ENCODE measurements around the gene PARD3B.

Gene PARD3B

DNA sequence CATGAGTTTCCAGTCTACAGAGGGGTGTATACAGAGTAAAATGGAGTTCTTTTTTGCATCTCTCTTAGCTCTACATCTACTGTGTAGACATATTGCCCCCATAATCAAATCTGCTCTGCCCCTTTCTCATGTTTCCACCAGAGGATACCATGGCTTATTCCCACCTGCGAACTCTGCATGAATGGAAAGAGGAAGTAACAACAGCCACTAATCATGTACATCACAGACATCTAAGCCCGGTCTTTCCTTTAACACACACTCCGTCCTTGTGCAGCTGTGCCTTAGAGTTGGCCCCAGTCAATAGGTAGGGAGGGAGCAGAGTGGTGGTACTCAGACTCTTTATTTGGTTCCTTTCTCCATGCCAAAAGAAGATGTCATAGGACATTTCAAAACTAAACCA, 989.7 kb downstream of the PARD3B start:
- Histone ChIP-seq H3F3A (ENCODE audit: insufficient read depth) (no peaks in the 10 kb centered on the region), H3K9me3 (ENCODE audit: insufficient read depth, low read length) (no peaks in the 10 kb centered on the region), H3K9ac (ENCODE audit: low read length) (no peak overlapping the region), H3K4me3 (ENCODE audit: insufficient read depth, low read length, poor library complexity, severe bottlenecking) (no peak overlapping the region), H3K27me3 (ENCODE audit: low read length) (no peaks in the 10 kb centered on the region), H3K9me2 (replicated peaks; ENCODE audit: insufficient read depth, low read length) (no peaks in the 10 kb centered on the region), H3K79me2 (ENCODE audit: insufficient read depth, low read length) (no peaks in the 10 kb centered on the region), H2AFZ (ENCODE audit: low read depth, low read length, severe bottlenecking) (no peak overlapping the region), H3K27ac (ENCODE audit: low read depth, low read length) (no peak overlapping the region), H3K36me3 (ENCODE audit: low read length) (no peaks in the 10 kb centered on the region), H3K4me2 (ENCODE audit: low read depth, low read length, poor library complexity, severe bottlenecking) (no peak overlapping the region), H4K20me1 (ENCODE audit: low read depth, low read length) (no peaks in the 10 kb centered on the region)
- TF ChIP-seq, protein P1, sequence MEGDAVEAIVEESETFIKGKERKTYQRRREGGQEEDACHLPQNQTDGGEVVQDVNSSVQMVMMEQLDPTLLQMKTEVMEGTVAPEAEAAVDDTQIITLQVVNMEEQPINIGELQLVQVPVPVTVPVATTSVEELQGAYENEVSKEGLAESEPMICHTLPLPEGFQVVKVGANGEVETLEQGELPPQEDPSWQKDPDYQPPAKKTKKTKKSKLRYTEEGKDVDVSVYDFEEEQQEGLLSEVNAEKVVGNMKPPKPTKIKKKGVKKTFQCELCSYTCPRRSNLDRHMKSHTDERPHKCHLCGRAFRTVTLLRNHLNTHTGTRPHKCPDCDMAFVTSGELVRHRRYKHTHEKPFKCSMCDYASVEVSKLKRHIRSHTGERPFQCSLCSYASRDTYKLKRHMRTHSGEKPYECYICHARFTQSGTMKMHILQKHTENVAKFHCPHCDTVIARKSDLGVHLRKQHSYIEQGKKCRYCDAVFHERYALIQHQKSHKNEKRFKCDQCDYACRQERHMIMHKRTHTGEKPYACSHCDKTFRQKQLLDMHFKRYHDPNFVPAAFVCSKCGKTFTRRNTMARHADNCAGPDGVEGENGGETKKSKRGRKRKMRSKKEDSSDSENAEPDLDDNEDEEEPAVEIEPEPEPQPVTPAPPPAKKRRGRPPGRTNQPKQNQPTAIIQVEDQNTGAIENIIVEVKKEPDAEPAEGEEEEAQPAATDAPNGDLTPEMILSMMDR (IDR thresholded peaks at IDR 0.05; ENCODE audit: insufficient read depth, low read length, poor library complexity, severe bottlenecking): no peak
- no peak for TF ChIP-seq EZH2phosphoT487 (conservative IDR thresholded peaks at IDR 0.05; ENCODE audit: low read length)

DNA sequence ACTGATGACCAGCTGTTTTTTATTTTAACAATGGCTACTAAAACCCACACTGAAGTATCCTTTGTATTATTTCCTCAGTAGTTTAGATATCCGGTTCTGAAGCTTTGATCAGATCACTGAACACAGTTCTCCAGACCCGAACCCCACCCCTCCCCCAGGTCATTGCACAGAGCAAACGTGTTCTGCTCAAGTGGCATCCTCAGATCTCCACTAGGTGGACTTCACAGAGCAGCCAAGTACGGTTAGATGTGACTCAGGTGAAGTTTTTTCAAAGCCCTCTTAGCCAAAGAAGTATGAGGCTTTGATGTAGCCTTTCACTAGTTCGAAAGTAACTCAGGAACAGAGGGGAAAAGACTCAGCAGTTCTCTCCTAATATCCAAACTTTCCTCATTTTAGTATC, 994.3 kb downstream of the PARD3B start:
- no peaks in the 10 kb centered on the region for H3K79me2 ChIP-seq (ENCODE audit: insufficient read depth, low read length)
- no peaks in the 10 kb centered on the region for H4K20me1 ChIP-seq (ENCODE audit: low read depth, low read length)
- TF ChIP-seq EZH2phosphoT487 (conservative IDR thresholded peaks at IDR 0.05; ENCODE audit: low read length): no peak
- TF ChIP-seq, protein P1 (IDR thresholded peaks at IDR 0.05; ENCODE audit: insufficient read depth, low read length, poor library complexity, severe bottlenecking): no peak
- H3K9me2 ChIP-seq (replicated peaks; ENCODE audit: insufficient read depth, low read length): no peaks in the 10 kb centered on the region
- no peaks in the 10 kb centered on the region for H3F3A ChIP-seq (ENCODE audit: insufficient read depth)
- no peaks in the 10 kb centered on the region for H3K36me3 ChIP-seq (ENCODE audit: low read length)
- H3K27me3 ChIP-seq (ENCODE audit: low read length): no peaks in the 10 kb centered on the region
- no peaks in the 10 kb centered on the region for H3K9me3 ChIP-seq (ENCODE audit: insufficient read depth, low read length)
- no peak overlapping the region for H3K4me3 ChIP-seq (ENCODE audit: insufficient read depth, low read length, poor library complexity, severe bottlenecking)
- H3K27ac ChIP-seq (ENCODE audit: low read depth, low read length): no peak overlapping the region
- no peak overlapping the region for H3K4me2 ChIP-seq (ENCODE audit: low read depth, low read length, poor library complexity, severe bottlenecking)
- no peak overlapping the region for H3K9ac ChIP-seq (ENCODE audit: low read length)
- no peak overlapping the region for H2AFZ ChIP-seq (ENCODE audit: low read depth, low read length, severe bottlenecking)

DNA sequence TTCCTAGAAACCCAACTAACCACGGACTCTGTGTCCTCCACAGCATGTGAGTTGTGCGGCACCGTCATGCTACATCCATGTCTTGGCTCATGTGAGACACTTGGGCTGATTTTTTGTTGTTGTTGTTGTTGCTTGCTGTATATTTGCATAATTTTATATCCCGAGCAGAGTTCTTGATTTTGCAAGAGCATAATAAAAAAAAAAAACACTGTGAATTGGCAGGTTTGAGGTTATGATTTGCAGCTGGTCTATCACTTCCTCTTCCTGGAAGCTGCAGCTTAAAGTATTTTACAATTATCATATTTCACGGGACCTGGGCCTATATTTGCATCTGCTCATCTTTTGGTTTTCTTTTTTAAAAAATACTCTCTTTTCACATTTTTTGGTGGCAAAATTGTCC, 994.8 kb downstream of the PARD3B start:
- H3K27me3 ChIP-seq (ENCODE audit: low read length): no peaks in the 10 kb centered on the region
- no peaks in the 10 kb centered on the region for H4K20me1 ChIP-seq (ENCODE audit: low read depth, low read length)
- H3K9me2 ChIP-seq (replicated peaks; ENCODE audit: insufficient read depth, low read length): no peaks in the 10 kb centered on the region
- no peak overlapping the region for H2AFZ ChIP-seq (ENCODE audit: low read depth, low read length, severe bottlenecking)
- no peak overlapping the region for H3K4me3 ChIP-seq (ENCODE audit: insufficient read depth, low read length, poor library complexity, severe bottlenecking)
- no peaks in the 10 kb centered on the region for H3F3A ChIP-seq (ENCODE audit: insufficient read depth)
- no peak for TF ChIP-seq EZH2phosphoT487 (conservative IDR thresholded peaks at IDR 0.05; ENCODE audit: low read length)
- TF ChIP-seq, protein P1 (IDR thresholded peaks at IDR 0.05; ENCODE audit: insufficient read depth, low read length, poor library complexity, severe bottlenecking): no peak
- H3K9me3 ChIP-seq (ENCODE audit: insufficient read depth, low read length): no peaks in the 10 kb centered on the region
- no peaks in the 10 kb centered on the region for H3K79me2 ChIP-seq (ENCODE audit: insufficient read depth, low read length)
- H3K27ac ChIP-seq (ENCODE audit: low read depth, low read length): no peak overlapping the region
- H3K9ac ChIP-seq (ENCODE audit: low read length): no peak overlapping the region
- H3K36me3 ChIP-seq (ENCODE audit: low read length): no peaks in the 10 kb centered on the region
- no peak overlapping the region for H3K4me2 ChIP-seq (ENCODE audit: low read depth, low read length, poor library complexity, severe bottlenecking)

Data from SU-DHL-6 (cell line).